Cardiac fibroblast (primary cell): ENCODE data around the gene MACROH2A2.
"Not testable (repeated sequence)": the region's sequence is repeated elsewhere in the genome, so short reads cannot be mapped to it uniquely, and the experiment has no call there.

Experiments
- DNase-seq, 2 donors: peaks; one replicate each; pipeline versions ENCODE4 v3.0.0 to v3.0.0-alpha.2; 2010; ENCODE audit warnings: low read depth in 2 of 2
- H3K4me3 ChIP-seq, 2 donors: replicated peaks in 1 of 2; 1 replicate in 1 of 2; 2 replicates in 1 of 2; pipeline ENCODE4 v1.5.1; 2011; ENCODE audit warnings: low read depth in 2 of 2, low read length in 2 of 2, mild to moderate bottlenecking in 2 of 2, moderate library complexity in 1 of 2
- TF ChIP-seq, protein P1 (sequence below): IDR thresholded peaks from one replicate; pipeline ENCODE4 v1.5.1; 2011; ENCODE audit warnings: low read depth, mild to moderate bottlenecking, low read length, inconsistent platforms

The MACROH2A2 gene

DNA sequence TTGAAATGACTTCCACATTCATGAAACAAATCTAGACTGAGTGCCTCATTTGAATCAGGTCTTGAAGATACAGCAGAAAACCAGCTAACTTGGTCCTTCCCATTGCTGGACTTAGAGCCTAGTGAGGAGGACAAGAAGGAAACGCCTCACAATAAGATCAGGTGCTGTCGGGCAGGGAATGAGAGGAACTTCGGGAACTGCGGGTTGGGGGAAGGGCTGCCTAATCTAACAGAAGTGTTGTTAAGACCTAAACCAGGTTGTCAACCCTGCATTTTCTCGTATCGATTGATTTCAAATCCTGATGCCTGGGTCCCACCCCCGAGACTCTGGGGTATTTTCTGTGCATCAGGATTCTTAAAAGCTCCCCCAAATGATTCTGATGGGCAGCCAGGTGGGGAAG lies 26.3 kb downstream of the MACROH2A2 start:
- DNase-seq = no peak
- TF ChIP-seq, protein P1, sequence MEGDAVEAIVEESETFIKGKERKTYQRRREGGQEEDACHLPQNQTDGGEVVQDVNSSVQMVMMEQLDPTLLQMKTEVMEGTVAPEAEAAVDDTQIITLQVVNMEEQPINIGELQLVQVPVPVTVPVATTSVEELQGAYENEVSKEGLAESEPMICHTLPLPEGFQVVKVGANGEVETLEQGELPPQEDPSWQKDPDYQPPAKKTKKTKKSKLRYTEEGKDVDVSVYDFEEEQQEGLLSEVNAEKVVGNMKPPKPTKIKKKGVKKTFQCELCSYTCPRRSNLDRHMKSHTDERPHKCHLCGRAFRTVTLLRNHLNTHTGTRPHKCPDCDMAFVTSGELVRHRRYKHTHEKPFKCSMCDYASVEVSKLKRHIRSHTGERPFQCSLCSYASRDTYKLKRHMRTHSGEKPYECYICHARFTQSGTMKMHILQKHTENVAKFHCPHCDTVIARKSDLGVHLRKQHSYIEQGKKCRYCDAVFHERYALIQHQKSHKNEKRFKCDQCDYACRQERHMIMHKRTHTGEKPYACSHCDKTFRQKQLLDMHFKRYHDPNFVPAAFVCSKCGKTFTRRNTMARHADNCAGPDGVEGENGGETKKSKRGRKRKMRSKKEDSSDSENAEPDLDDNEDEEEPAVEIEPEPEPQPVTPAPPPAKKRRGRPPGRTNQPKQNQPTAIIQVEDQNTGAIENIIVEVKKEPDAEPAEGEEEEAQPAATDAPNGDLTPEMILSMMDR = no peak
- no peak overlapping the region for H3K4me3 ChIP-seq

DNA sequence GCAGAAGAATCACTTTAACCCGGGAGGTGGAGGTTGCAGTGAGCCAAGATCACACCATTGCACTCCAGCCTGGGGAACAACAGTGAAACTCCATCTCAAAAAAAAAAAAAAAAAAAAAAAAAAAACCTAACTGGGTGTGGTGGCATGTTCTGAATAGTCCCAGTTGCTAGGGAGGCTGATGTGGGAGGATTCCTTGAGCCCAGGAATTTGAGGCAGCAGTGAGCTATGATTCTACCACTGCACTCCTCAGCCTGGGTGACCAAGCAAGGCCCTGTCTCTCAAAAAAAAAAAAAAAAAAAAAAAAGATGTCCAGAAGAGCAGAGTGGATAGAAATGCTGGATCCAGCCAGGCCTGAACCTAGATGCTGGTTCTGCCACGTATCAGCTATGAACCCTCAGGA lies 28.1 kb downstream of the MACROH2A2 start:
- DNase-seq = peak in 1 of 2 donors; percentile 7
- not testable (repeated sequence) for H3K4me3 ChIP-seq

DNA sequence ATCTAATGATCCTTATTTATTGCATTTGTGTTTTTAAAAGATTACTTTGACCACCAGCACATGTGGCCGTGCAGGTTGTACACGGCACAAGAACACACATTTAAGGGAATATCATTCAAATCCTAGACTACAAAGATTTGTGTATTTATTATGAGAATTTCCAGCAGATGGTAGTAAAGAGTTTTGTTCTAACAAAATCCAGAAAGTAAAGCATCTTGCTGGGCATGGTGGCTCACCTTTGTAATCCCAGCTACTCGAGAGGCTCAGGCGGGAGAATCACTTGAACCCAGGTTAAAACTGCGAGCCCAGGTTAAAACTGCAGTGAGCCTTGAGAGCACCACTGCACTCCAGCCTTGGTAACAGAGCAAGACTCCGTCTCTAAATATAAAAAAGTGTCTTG lies 31.5 kb downstream of the MACROH2A2 start:
- TF ChIP-seq, protein P1 = no peak
- no peak overlapping the region for H3K4me3 ChIP-seq
- DNase-seq = peak in 1 of 2 donors; percentile 4

DNA sequence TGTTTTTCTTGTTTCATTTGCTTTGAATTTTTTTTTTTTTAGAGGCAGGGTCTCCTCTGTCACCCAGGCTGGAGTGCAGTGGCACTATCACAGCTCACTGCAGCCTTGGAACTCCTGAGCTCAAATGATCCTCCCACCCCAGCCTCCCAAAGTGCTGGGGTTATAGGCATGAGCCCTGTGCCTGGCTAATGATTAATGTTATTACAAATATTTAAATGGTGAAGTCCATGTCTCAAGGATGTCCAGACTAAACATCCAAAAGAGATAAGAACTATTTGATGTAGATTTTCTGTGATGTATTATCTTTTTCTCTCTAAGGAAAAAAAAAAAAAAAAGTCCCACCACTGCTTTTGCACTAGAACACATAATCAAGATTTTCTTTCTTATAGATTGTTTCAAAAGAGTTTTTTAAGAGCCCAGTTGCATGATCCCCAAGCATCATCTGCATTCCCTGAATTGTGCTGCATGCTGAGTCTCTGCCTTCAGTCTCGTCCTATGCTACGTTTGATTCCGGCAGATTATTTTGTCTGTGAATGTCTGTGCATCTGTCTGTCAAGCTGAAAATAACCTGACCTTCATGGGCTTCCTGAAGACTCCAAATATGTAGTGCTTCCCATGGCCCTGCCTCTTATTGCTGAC lies 33.4 kb downstream of the MACROH2A2 start:
- H3K4me3 ChIP-seq = no peak overlapping the region
- no peak for DNase-seq
- TF ChIP-seq, protein P1 = no peak

DNA sequence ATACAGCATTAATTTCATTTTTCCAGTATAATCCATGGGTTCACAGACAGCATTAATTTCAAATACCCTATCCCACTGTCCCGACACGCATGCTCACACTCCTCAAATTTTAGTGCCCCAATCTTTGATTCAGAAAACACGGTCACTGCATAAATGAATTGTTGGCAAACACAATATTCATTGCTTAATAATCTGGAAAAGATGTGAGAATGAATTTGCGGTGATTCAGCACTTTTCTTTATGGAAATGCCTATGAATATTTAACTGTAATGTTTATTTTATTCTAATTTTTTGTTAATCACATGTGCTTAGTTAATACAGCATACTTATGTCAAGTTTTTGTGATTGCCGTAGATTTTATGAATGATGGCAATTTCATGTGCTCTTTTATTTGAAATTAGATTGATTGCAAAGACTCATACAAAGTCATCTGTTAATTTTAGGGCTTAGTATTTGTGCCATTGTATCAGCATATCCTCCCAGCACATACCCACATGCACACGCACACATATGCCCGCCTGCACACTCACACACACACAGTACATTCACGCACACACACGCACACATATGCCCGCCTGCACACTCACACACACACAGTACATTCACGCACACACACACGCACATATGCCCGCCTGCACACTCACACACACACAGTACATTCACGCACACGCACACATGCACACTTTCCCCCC lies 35.1 kb downstream of the MACROH2A2 start:
- TF ChIP-seq, protein P1 = no peak
- peak in 1 of 2 donors; percentile 32 for DNase-seq
- no peak overlapping the region for H3K4me3 ChIP-seq

DNA sequence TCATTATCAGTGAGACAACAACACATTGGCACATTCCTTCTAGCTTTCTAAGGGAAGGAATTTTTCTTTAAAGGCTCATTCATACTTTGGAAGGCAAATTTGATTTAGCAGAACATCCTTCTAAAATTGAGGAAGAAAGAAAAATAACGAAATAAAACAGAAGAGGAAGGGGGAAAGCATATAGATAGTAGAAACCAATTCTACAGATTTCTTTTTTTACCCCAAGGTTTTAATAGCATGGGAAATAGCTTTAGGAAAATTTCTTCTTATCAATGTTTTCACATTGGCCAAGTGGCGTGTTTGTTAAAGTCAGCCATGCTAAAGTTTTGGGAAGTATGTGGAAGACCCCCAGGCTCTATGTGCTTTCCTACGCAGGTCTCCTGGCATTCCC lies 35.7 kb downstream of the MACROH2A2 start:
- TF ChIP-seq, protein P1 = no peak
- H3K4me3 ChIP-seq = no peak overlapping the region
- DNase-seq = no peak

DNA sequence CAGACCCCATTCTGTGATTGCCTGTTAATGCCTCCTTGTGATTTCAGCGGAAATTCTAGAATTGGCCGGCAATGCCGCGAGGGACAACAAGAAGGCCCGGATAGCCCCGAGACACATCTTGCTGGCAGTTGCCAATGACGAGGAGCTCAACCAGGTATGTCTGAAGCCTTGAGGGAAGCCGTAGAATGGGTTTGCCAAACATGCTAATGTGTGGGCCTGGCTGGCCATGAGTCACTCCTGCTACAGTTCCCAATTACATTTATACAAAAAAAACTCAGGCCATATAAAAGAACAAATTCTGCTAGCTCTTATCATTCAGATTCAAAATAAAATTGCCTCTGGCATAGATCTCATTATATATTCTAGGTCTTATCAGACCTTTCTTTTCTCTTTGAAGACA lies 37.4 kb downstream of the MACROH2A2 start:
- TF ChIP-seq, protein P1 = no peak
- H3K4me3 ChIP-seq = no peak overlapping the region
- no peak for DNase-seq
